H1 (cell line): Measurements from ENCODE around the gene CD72. TPM values are rescaled to one million over a fixed set of nuclear protein-coding genes. Genes with fewer than 3 reads are reported as not detected.
"Not testable (repeated sequence)": the region's sequence is repeated elsewhere in the genome, so short reads cannot be mapped to it uniquely, and the experiment has no call there.

Experiments used
- CTCF ChIA-PET: fragments of 300-600 bp; sonication (Branson Sonifier 250); formaldehyde crosslinking; loops from one replicate; lab custom pipeline; 2021; ENCODE audit not compliant: partially characterized antibody; lab: Charles Lee
- POLR2A ChIA-PET: fragments of 300-600 bp; sonication (Branson Sonifier 250); formaldehyde crosslinking; loops from one replicate; lab custom pipeline; 2021; ENCODE audit warnings: inconsistent platforms; ENCODE audit not compliant: partially characterized antibody; lab: Charles Lee
- DNase-seq, 2 experiments: peaks; one replicate each; pipeline versions ENCODE4 v3.0.0 to v3.0.0-alpha.2; 2010 to 2022; ENCODE audit warnings: low spot score in 2 of 2, low read depth in 1 of 2, mixed read lengths in 1 of 2
- FAIRE-seq: peaks from 2 replicates; lab custom pipeline; 2011; peaks lifted over from hg19 to GRCh38; lab: Jason Lieb, UNC
- H2AFZ ChIP-seq: 2 replicates; pipeline ENCODE4 v1.8.1; 2012; ENCODE audit warnings: low read length, inconsistent platforms
- H2AK5ac ChIP-seq: 2 replicates; pipeline ENCODE4 v1.6.1; 2013; ENCODE audit warnings: low read depth, low read length
- H2BK120ac ChIP-seq: replicated peaks from 2 replicates; pipeline ENCODE3; 2013; ENCODE audit warnings: low read depth, low read length, inconsistent platforms
- H2BK12ac ChIP-seq: 2 replicates; pipeline ENCODE4 v1.6.1; 2013; ENCODE audit warnings: low read depth, low read length
- H2BK15ac ChIP-seq: 2 replicates; pipeline ENCODE4 v1.6.1; 2013; ENCODE audit warnings: low read length
- H2BK20ac ChIP-seq: 2 replicates; pipeline ENCODE4 v1.6.1; 2013; ENCODE audit warnings: low read length
- H2BK5ac ChIP-seq: 2 replicates; pipeline ENCODE4 v1.6.1; 2013; ENCODE audit warnings: low read depth, low read length
- H3K14ac ChIP-seq: 2 replicates; pipeline ENCODE4 v1.6.1; 2013; ENCODE audit warnings: inconsistent platforms; ENCODE audit not compliant: insufficient read length
- H3K18ac ChIP-seq: 2 replicates; pipeline ENCODE4 v1.6.1; 2013; ENCODE audit warnings: low read length; ENCODE audit errors: extremely low read depth
- H3K23ac ChIP-seq: 2 replicates; pipeline ENCODE4 v1.6.1; 2013; ENCODE audit warnings: inconsistent platforms; ENCODE audit not compliant: insufficient read length
- H3K23me2 ChIP-seq: 2 replicates; pipeline ENCODE4 v1.6.1; 2013; ENCODE audit warnings: low read depth, low read length
- H3K27ac ChIP-seq: 2 replicates; pipeline ENCODE4 v1.6.1; 2011; ENCODE audit warnings: low read depth, low read length, inconsistent platforms
- H3K27me3 ChIP-seq, 4 experiments: replicated peaks in 1 of 4; 1 replicate in 1 of 4; 2 replicates in 3 of 4; pipeline versions ENCODE4 v1.6.1 to v1.8.1; 2011 to 2013; ENCODE audit warnings: low read length in 3 of 4, mild to moderate bottlenecking in 3 of 4, inconsistent platforms in 2 of 4, mixed read lengths in 2 of 4, moderate library complexity in 1 of 4; ENCODE audit not compliant: control insufficient read depth in 3 of 4, insufficient read depth in 3 of 4; ENCODE audit errors: extremely low read depth in 1 of 4
- H3K36me3 ChIP-seq, 4 experiments: 2 replicates each; pipeline versions ENCODE4 v1.6.1 to v1.8.1; 2011 to 2013; ENCODE audit warnings: mild to moderate bottlenecking in 4 of 4, low read length in 3 of 4, moderate library complexity in 2 of 4, control low read depth in 1 of 4, inconsistent platforms in 1 of 4; ENCODE audit not compliant: insufficient read depth in 4 of 4, control insufficient read depth in 2 of 4
- H3K4ac ChIP-seq: replicated peaks from 2 replicates; pipeline ENCODE3; 2013; ENCODE audit warnings: low read length, low read depth, mixed read lengths, inconsistent platforms; ENCODE audit not compliant: insufficient read length
- H3K4me1 ChIP-seq, 4 experiments: replicated peaks in 1 of 4; 1 replicate in 1 of 4; 2 replicates in 3 of 4; pipeline versions ENCODE4 v1.6.1 to v1.8.1; 2011 to 2013; ENCODE audit warnings: low read length in 3 of 4, inconsistent platforms in 2 of 4, mixed read lengths in 1 of 4; ENCODE audit not compliant: insufficient read depth in 4 of 4, control insufficient read depth in 3 of 4
- H3K4me2 ChIP-seq, 2 experiments: 2 replicates each; pipeline versions ENCODE4 v1.6.1 to v1.8.1; 2011 to 2013; ENCODE audit warnings: low read depth in 2 of 2, low read length in 2 of 2, control low read depth in 1 of 2, inconsistent platforms in 1 of 2, mild to moderate bottlenecking in 1 of 2; ENCODE audit not compliant: insufficient read depth in 1 of 2
- H3K4me3 ChIP-seq, 4 experiments: fragments of 200-600, 300-600 bp in 1 of 4; sonication (generic), shearing (Covaris generic), sonication (Bioruptor Twin) in 1 of 4; 2 replicates each; pipeline versions ENCODE4 v1.5.1 to v1.8.1; 2011 to 2016; ENCODE audit warnings: low read length in 4 of 4, low read depth in 3 of 4, control low read depth in 2 of 4, inconsistent platforms in 2 of 4, mild to moderate bottlenecking in 2 of 4, mixed read lengths in 1 of 4, moderate library complexity in 1 of 4; ENCODE audit not compliant: insufficient read depth in 2 of 4; ENCODE audit errors: extremely low read depth in 1 of 4
- H3K56ac ChIP-seq: replicated peaks from 2 replicates; pipeline ENCODE3; 2013; ENCODE audit warnings: low read depth, mild to moderate bottlenecking, mixed read lengths, low read length, inconsistent platforms; ENCODE audit not compliant: insufficient read length
- H3K79me1 ChIP-seq: 2 replicates; pipeline ENCODE4 v1.6.1; 2013; ENCODE audit warnings: low read depth, low read length, control low read depth
- H3K79me2 ChIP-seq, 2 experiments: 2 replicates each; pipeline versions ENCODE4 v1.6.1 to v1.8.1; 2012 to 2013; ENCODE audit warnings: low read length in 2 of 2, mild to moderate bottlenecking in 2 of 2, inconsistent platforms in 1 of 2; ENCODE audit not compliant: insufficient read depth in 2 of 2, control insufficient read depth in 1 of 2
- H3K9ac ChIP-seq, 4 experiments: replicated peaks in 1 of 4; 1 replicate in 1 of 4; 2 replicates in 3 of 4; pipeline versions ENCODE4 v1.6.1 to v1.8.1; 2011 to 2013; ENCODE audit warnings: low read depth in 3 of 4, low read length in 3 of 4, control low read depth in 2 of 4, mild to moderate bottlenecking in 2 of 4, moderate library complexity in 2 of 4, inconsistent platforms in 1 of 4; ENCODE audit errors: extremely low read depth in 1 of 4
- H3K9me3 ChIP-seq, 2 experiments: 2 replicates each; pipeline versions ENCODE4 v1.6.1 to v1.8.1; 2012 to 2013; ENCODE audit warnings: mild to moderate bottlenecking in 2 of 2, moderate library complexity in 2 of 2, control low read depth in 1 of 2, inconsistent platforms in 1 of 2, low read depth in 1 of 2, low read length in 1 of 2, mixed read lengths in 1 of 2; ENCODE audit not compliant: insufficient read depth in 2 of 2
- H4K20me1 ChIP-seq, 2 experiments: replicated peaks in 1 of 2; 2 replicates each; pipeline versions ENCODE3 to v1.8.1; 2011 to 2013; ENCODE audit warnings: inconsistent platforms in 2 of 2, low read length in 2 of 2, mild to moderate bottlenecking in 1 of 2; ENCODE audit not compliant: insufficient read depth in 2 of 2, control insufficient read depth in 1 of 2
- H4K5ac ChIP-seq: 2 replicates; pipeline ENCODE4 v1.6.1; 2013; ENCODE audit warnings: low read length, low read depth, mixed read lengths, inconsistent platforms; ENCODE audit not compliant: insufficient read length
- H4K8ac ChIP-seq: 2 replicates; pipeline ENCODE4 v1.8.0; 2013; ENCODE audit warnings: mild to moderate bottlenecking, moderate library complexity, low read length, inconsistent platforms; ENCODE audit not compliant: insufficient read depth; ENCODE audit errors: extremely low read depth
- H4K91ac ChIP-seq: replicated peaks from 2 replicates; pipeline ENCODE3; 2013; ENCODE audit warnings: low read length, mixed read lengths, inconsistent platforms; ENCODE audit not compliant: insufficient read length
- RAD21 ChIP-seq, 2 experiments: IDR thresholded peaks in 1 of 2; conservative IDR thresholded peaks in 1 of 2; 2 replicates each; pipeline ENCODE4 v1.6.1; 2011; ENCODE audit warnings: low read depth in 2 of 2, low read length in 2 of 2, improper control_type of control experiment in 1 of 2, inconsistent platforms in 1 of 2, mild to moderate bottlenecking in 1 of 2, moderate library complexity in 1 of 2
- WGBS, 2 experiments: shearing (Covaris generic) in 1 of 2; methylation state at CpG; one replicate each; pipeline versions ENCODE4 v1.1.6 to v1.1.7; 2013 to 2015; ENCODE audit warnings: low lambda C conversion rate in 2 of 2, mixed read lengths in 2 of 2, inconsistent platforms in 1 of 2, low coverage in 1 of 2, missing lambda C conversion rate in 1 of 2; ENCODE audit not compliant: insufficient replicate concordance in 2 of 2, insufficient coverage in 1 of 2, insufficient read length in 1 of 2; ENCODE audit errors: extremely low coverage in 1 of 2, missing lambda C conversion rate in 1 of 2; 5-methylcytosine and 5-hydroxymethylcytosine counted together
- polyA plus RNA-seq, 7 experiments: library from polyadenylated mRNA; depleted of rRNA in 3 of 7; stranded (reverse) in 5 of 7; unstranded in 2 of 7; fragments of >200 nt in 5 of 7; fragments of 200-250 nt in 2 of 7; gene quantifications; 1 replicate in 5 of 7; 2 replicates in 1 of 7; 4 replicates in 1 of 7; pipeline versions ENCODE4 v1.2.1 to v1.2.3, GENCODE V29; 2011 to 2013; ENCODE audit warnings: missing spikeins in 2 of 7, mixed read lengths in 2 of 7
- total RNA-seq: library from RNA; stranded (reverse); fragmentation: NEBNext Ultra II Directional; extraction: Animal tissue kit (Norgen Biotek cat#: 25700); gene quantifications from 2 replicates; pipeline ENCODE4 v1.2.1, GENCODE V29; 2021
- TF ChIP-seq, protein P1 (sequence below), 3 experiments: IDR thresholded peaks; 1 replicate in 2 of 3; 2 replicates in 1 of 3; pipeline versions ENCODE4 v1.5.1 to v1.6.1; 2011; ENCODE audit warnings: low read length in 3 of 3, mild to moderate bottlenecking in 3 of 3, inconsistent platforms in 2 of 3, low read depth in 1 of 3, moderate library complexity in 1 of 3; ENCODE audit not compliant: insufficient read depth in 1 of 3; ENCODE audit errors: control extremely low read depth in 1 of 3

CD72 gene
- total and polyA plus RNA-seq, 2 of the 8 experiments (the other 6 are each of a cell fraction or from before 2014, with no cell fraction given): 4.0 to 4.5 TPM

DNA sequence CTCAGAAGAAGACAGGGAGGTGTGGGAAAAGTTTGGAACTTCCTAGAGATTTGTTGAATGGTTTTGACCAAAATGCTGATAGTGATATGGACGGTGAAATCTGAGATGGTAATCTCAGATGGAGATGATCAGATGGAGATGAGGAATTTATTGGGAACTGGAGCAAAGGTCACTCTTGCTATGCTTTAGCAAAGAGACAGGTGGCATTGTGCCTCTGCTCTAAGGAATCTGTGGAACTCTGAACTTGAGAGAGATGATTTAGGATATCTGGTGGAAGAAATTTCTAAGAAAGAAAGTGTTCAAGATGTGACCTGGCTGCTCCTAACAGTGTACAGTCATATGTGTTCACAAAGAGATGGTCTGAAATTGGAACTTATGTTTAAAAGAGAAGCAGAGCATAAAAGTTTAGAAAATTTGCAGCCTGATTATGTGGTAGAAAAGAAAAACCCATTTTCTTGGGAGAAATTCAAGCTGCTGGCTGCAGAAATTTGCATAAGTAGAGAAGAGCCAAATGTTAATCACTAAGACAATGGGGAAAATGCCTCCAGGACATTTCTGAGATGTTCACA, 38.5 kb downstream of the CD72 start:
- TF ChIP-seq, protein P1, sequence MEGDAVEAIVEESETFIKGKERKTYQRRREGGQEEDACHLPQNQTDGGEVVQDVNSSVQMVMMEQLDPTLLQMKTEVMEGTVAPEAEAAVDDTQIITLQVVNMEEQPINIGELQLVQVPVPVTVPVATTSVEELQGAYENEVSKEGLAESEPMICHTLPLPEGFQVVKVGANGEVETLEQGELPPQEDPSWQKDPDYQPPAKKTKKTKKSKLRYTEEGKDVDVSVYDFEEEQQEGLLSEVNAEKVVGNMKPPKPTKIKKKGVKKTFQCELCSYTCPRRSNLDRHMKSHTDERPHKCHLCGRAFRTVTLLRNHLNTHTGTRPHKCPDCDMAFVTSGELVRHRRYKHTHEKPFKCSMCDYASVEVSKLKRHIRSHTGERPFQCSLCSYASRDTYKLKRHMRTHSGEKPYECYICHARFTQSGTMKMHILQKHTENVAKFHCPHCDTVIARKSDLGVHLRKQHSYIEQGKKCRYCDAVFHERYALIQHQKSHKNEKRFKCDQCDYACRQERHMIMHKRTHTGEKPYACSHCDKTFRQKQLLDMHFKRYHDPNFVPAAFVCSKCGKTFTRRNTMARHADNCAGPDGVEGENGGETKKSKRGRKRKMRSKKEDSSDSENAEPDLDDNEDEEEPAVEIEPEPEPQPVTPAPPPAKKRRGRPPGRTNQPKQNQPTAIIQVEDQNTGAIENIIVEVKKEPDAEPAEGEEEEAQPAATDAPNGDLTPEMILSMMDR (IDR thresholded peaks at IDR 0.05; ENCODE audit: control extremely low read depth in 1 of 3, insufficient read depth in 1 of 3, low read depth in 1 of 3, low read length in 3 of 3): peak in 1 of 3 experiments; percentile 21; a peak in 1 of 4 replicates
- peak; percentile 12 to 14; a peak in 2 of 4 replicates for TF ChIP-seq RAD21 (IDR thresholded peaks at IDR 0.05 in 1 of 2, conservative IDR thresholded peaks at IDR 0.05 in 1 of 2; ENCODE audit: low read depth in 2 of 2, low read length in 2 of 2)
- TF ChIP-seq, all 59 proteins: peak for 2; not testable (repeated sequence) for 57
- FAIRE-seq: not testable (repeated sequence)
- WGBS, 2 experiments: 83% methylated on average over 1 of the region's 1 CpG; no CpG with 5 or more reads in 1 of the 2 experiments

More for the DNA sequence above, 38.5 kb downstream of the CD72 start:
- H2BK5ac ChIP-seq, H3K9ac ChIP-seq, H3K79me1 ChIP-seq, CTCF ChIA-PET, H3K27ac ChIP-seq, H3K27me3 ChIP-seq, H3K4ac ChIP-seq, H3K56ac ChIP-seq, H3K14ac ChIP-seq, H4K91ac ChIP-seq, H3K23me2 ChIP-seq, H2BK120ac ChIP-seq, H2BK15ac ChIP-seq, H4K5ac ChIP-seq, H3K9me3 ChIP-seq, H3K18ac ChIP-seq, H3K79me2 ChIP-seq, H4K20me1 ChIP-seq, H3K4me3 ChIP-seq, H2AFZ ChIP-seq, H3K4me2 ChIP-seq, H3K4me1 ChIP-seq, H3K36me3 ChIP-seq, DNase-seq, H3K23ac ChIP-seq, H2BK20ac ChIP-seq, H4K8ac ChIP-seq, H2AK5ac ChIP-seq, H2BK12ac ChIP-seq: not testable (repeated sequence)
- POLR2A ChIA-PET: interaction anchor here (0.7 kb wide), 1 partner anchor 14 kb away, joined by 3 read pairs; no protein-coding TSS in a partner anchor
